ENCODE data around the gene HMGN4.

Gene HMGN4

GRCh38 chr6:26588965-26589364 is 50.8 kb downstream of the HMGN4 start:
- DNase-seq, result no peak

GRCh38 chr6:26592649-26593048 is 54.5 kb downstream of the HMGN4 start:
- DNase-seq, result no peak

GRCh38 chr6:26593278-26594130 is 55.3 kb downstream of the HMGN4 start:
- no peak for DNase-seq

GRCh38 chr6:26594131-26594498 is 55.9 kb downstream of the HMGN4 start:
- no peak for DNase-seq

GRCh38 chr6:26594730-26595632 is 56.8 kb downstream of the HMGN4 start:
- DNase-seq, result no peak

- DNase-seq, result peak; percentile 78
These were observed 57.6 kb downstream of the HMGN4 start for GRCh38 chr6:26595669-26596269.

Data from NCI-H1092 treated with DMSO at 0.1 percent for 48 hours (cell line).